HepG2 (cell line): Measurements from ENCODE around the gene TPRN. TPM values are rescaled to one million over a fixed set of nuclear protein-coding genes. Genes with fewer than 3 reads are reported as not detected.

Experiments
- FOXO4 ChIP-seq: sonication (generic); formaldehyde crosslinking; conservative IDR thresholded peaks from 2 replicates; pipeline ENCODE4 v1.8.1; 2023; ENCODE audit warnings: missing genetic modification reagents
- IRF9 ChIP-seq: sonication (generic); formaldehyde crosslinking; IDR thresholded peaks from 2 replicates; pipeline ENCODE4 v1.8.0; 2022; ENCODE audit warnings: missing genetic modification reagents, mild to moderate bottlenecking, borderline replicate concordance
- NFYC ChIP-seq: IDR thresholded peaks from 2 replicates; pipeline ENCODE4 v1.6.1; 2016; ENCODE audit warnings: missing genetic modification reagents, missing compliant biosample characterization
- NONO ChIP-seq, 2 experiments: fragments of 450-650 bp in 1 of 2; sonication (generic) in 1 of 2; formaldehyde crosslinking in 1 of 2; IDR thresholded peaks in 1 of 2; conservative IDR thresholded peaks in 1 of 2; 2 replicates each; pipeline versions ENCODE4 v1.6.1 to v1.8.0; 2017 to 2022; ENCODE audit warnings: mild to moderate bottlenecking in 1 of 2, missing genetic modification reagents in 1 of 2, moderate library complexity in 1 of 2
- RXRB ChIP-seq: IDR thresholded peaks from 2 replicates; pipeline ENCODE4 v1.6.1; 2016; ENCODE audit warnings: borderline replicate concordance, missing genetic modification reagents, missing compliant biosample characterization
- ZNF18 ChIP-seq: sonication (generic); formaldehyde crosslinking; IDR thresholded peaks from 2 replicates; pipeline ENCODE4 v1.8.0; 2022; ENCODE audit warnings: mild to moderate bottlenecking, missing genetic modification reagents; ENCODE audit not compliant: insufficient replicate concordance
- ZNF407 ChIP-seq: sonication (generic); formaldehyde crosslinking; IDR thresholded peaks from one replicate; pipeline ENCODE4 v1.5.1; 2020; ENCODE audit warnings: mild to moderate bottlenecking, missing genetic modification reagents; ENCODE audit errors: not compliant biosample characterization
- ZZZ3 ChIP-seq: sonication (generic); formaldehyde crosslinking; IDR thresholded peaks from 2 replicates; pipeline ENCODE4 v1.4.0; 2020; ENCODE audit warnings: missing genetic modification reagents, mild to moderate bottlenecking, borderline replicate concordance
- polyA plus RNA-seq, 8 experiments: library from polyadenylated mRNA; depleted of rRNA in 3 of 8; stranded (reverse) in 7 of 8; unstranded in 1 of 8; fragments of >200 nt; fragmentation: Illumina TruSeq in 4 of 8; extraction: Trizol in 4 of 8; gene quantifications; 2 replicates each; pipeline versions ENCODE4 v1.2.1 to v1.2.3, GENCODE V29; 2011 to 2016; ENCODE audit warnings: low read depth in 4 of 8, missing spikeins in 1 of 8, mixed read lengths in 1 of 8; ENCODE audit not compliant: insufficient read depth in 1 of 8
- total RNA-seq, 5 experiments: library from RNA; depleted of rRNA; stranded (reverse); fragments of >200 nt; fragmentation: Illumina TruSeq; extraction: Trizol; gene quantifications; 2 replicates each; pipeline ENCODE4 v1.2.3, GENCODE V29; 2016; ENCODE audit warnings: low read depth in 1 of 5

The TPRN gene
- total and polyA plus RNA-seq, 2 of the 13 experiments (the other 11 are each of a cell fraction or from before 2014, with no cell fraction given) = 10.1 to 19.2 TPM

- peak; percentile 15; the same call in 1 of the 2 replicates for TF ChIP-seq RXRB (CRISPR knock-in tag)
- no peak for TF ChIP-seq NONO (IDR thresholded peaks at IDR 0.05)
- peak; percentile 42 for TF ChIP-seq NONO (CRISPR knock-in tag; conservative IDR thresholded peaks at IDR 0.05)
- TF ChIP-seq ZNF18 (CRISPR knock-in tag) = no peak
- no peak for TF ChIP-seq ZZZ3 (CRISPR knock-in tag)
- peak; percentile 83; the same call in 1 of the 2 replicates for TF ChIP-seq IRF9 (CRISPR knock-in tag)
- TF ChIP-seq NFYC (CRISPR knock-in tag) = peak; percentile 68; the same call in 1 of the 2 replicates
- TF ChIP-seq FOXO4 (CRISPR knock-in tag) = no peak
- no peak for TF ChIP-seq ZNF407 (CRISPR knock-in tag)
Measured at GRCh38 chr9:137223078-137223970, 22.8 kb upstream of the TPRN start (continued).
